Measurements from ENCODE around the gene FUCA2. TPM values are rescaled to one million over a fixed set of nuclear protein-coding genes. Genes with fewer than 3 reads are reported as not detected.

The FUCA2 gene
- total RNA-seq, 1 experiment from 2014 or later, result 72.1 TPM

DNA sequence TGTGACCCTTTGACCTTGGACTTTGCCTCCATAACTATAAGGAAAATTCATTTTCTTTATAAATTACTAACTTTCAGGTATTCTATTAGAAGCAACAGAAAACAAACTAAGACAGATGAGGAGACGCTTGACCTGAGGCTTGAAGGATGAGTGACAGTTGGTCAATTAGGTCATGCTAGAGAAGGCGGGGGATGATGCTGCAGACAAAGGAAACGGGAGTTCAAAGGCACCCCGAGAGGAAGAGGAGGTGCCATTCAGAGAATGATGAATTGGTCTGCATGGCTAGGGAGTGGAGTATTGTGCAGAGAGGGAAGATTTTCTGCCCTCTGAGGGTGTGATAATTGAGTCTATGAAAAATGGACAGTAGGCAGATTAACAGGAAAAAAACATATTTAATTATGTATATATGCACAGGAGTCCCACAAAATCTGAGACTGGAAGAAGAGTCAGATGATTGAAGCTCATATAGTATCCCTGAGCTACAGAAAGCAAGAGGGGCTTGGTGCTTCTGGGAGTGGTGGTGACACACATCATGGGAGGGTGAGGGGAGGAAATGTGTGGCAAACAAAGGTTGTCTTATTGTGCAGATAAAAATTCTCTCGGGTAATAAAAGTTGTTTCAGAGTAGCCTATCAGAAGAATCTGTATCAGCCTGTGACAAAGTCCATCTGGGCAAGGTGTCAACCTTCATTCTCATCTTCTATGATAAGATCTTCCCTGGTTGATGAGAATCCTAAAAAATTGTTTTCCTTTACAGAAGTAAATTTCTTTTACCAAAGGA, 20.4 kb upstream of the FUCA2 start:
- no peaks in the 10 kb centered on the region for H3K36me3 Mint-ChIP-seq (ENCODE audit: insufficient read depth in 1 of 3, low read depth in 3 of 3)
- Histone ChIP-seq H3K18ac (ENCODE audit: insufficient read length, low read depth, low read length) (no peak overlapping the region), H3K23me2 (ENCODE audit: insufficient read length, low read depth, low read length, poor library complexity, severe bottlenecking) (peaks cover 4% of the 10 kb centered on the region), H3K4me2 (ENCODE audit: insufficient read depth, insufficient read length, low read length) (no peak overlapping the region), H2AFZ (ENCODE audit: low read length) (no peak overlapping the region), H3T11ph (ENCODE audit: low read length) (no peak overlapping the region), H3K27me3 (ENCODE audit: insufficient read depth, low read length) (peaks cover 4% of the 10 kb centered on the region; the same call in 1 of the 2 replicates), H2BK20ac (ENCODE audit: low read depth, low read length, poor library complexity, severe bottlenecking) (no peak overlapping the region), H3K79me1 (ENCODE audit: insufficient read depth, low read depth, low read length, poor library complexity, severe bottlenecking) (no peaks in the 10 kb centered on the region), H3K4ac (ENCODE audit: low read depth, low read length) (no peak overlapping the region), H4K8ac (replicated peaks; ENCODE audit: insufficient read length, low read depth, low read length) (no peak overlapping the region), H3K23ac (ENCODE audit: insufficient read length, low read depth, low read length) (no peak overlapping the region), H3K27ac (ENCODE audit: insufficient read length, low read depth, low read length) (no peak overlapping the region), H4K5ac (ENCODE audit: insufficient read length, low read depth, low read length) (no peak overlapping the region), H4K91ac (ENCODE audit: insufficient read length, low read depth, low read length) (no peak overlapping the region), H2BK120ac (ENCODE audit: low read depth, low read length, poor library complexity, severe bottlenecking) (no peak overlapping the region), H2BK15ac (ENCODE audit: low read depth, low read length) (no peak overlapping the region), H3K9me3 (ENCODE audit: control insufficient read depth, low read depth, low read length) (no peaks in the 10 kb centered on the region), H3K9ac (ENCODE audit: extremely low read depth, insufficient read length, low read length) (no peak overlapping the region), H3K56ac (ENCODE audit: insufficient read length, low read depth, low read length) (no peak overlapping the region), H2BK5ac (ENCODE audit: insufficient read length, low read length) (no peak overlapping the region), H3K14ac (ENCODE audit: insufficient read depth, low read length) (no peak overlapping the region), H4K20me1 (ENCODE audit: control insufficient read depth, insufficient read depth, insufficient read length) (no peaks in the 10 kb centered on the region), H2BK12ac (ENCODE audit: insufficient read length, low read depth, low read length) (no peak overlapping the region), H2AK5ac (ENCODE audit: insufficient read length, low read length) (no peak overlapping the region), H3K4me1 (ENCODE audit: insufficient read depth, low read length) (no peaks in the 10 kb centered on the region), H3K79me2 (ENCODE audit: insufficient read depth, low read length) (no peaks in the 10 kb centered on the region)
- H3K27me3 Mint-ChIP-seq (ENCODE audit: low read depth), result peaks cover 19% of the 10 kb centered on the region
- no peaks in the 10 kb centered on the region for H3K9me3 Mint-ChIP-seq
- peaks cover 9 to 13% of the 10 kb centered on the region in 2 experiments for H3K4me1 Mint-ChIP-seq
- no peak for DNase-seq
- no peak overlapping the region for H3K4me3 Mint-ChIP-seq
- no peak overlapping the region for H3K27ac Mint-ChIP-seq
- TF ChIP-seq, protein P1, sequence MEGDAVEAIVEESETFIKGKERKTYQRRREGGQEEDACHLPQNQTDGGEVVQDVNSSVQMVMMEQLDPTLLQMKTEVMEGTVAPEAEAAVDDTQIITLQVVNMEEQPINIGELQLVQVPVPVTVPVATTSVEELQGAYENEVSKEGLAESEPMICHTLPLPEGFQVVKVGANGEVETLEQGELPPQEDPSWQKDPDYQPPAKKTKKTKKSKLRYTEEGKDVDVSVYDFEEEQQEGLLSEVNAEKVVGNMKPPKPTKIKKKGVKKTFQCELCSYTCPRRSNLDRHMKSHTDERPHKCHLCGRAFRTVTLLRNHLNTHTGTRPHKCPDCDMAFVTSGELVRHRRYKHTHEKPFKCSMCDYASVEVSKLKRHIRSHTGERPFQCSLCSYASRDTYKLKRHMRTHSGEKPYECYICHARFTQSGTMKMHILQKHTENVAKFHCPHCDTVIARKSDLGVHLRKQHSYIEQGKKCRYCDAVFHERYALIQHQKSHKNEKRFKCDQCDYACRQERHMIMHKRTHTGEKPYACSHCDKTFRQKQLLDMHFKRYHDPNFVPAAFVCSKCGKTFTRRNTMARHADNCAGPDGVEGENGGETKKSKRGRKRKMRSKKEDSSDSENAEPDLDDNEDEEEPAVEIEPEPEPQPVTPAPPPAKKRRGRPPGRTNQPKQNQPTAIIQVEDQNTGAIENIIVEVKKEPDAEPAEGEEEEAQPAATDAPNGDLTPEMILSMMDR (conservative IDR thresholded peaks at IDR 0.05), result no peak
- WGBS (ENCODE audit: extremely low coverage, insufficient read length, low lambda C conversion rate), result no CpG with 5 or more reads among the region's 5 CpGs
